ENCODE measurements around the gene NMRAL1. TPM values are rescaled to one million over a fixed set of nuclear protein-coding genes. Genes with fewer than 3 reads are reported as not detected.

NMRAL1 gene
- total and polyA plus RNA-seq, 10 of the 15 experiments (the other 5 are each of a cell fraction or from before 2014, with no cell fraction given) = 4.8 to 102 (median 62.5) TPM

- in situ Hi-C loops (cut with MboI) = no loop called here
- no peaks in the 10 kb centered on the region for H3K4me1 ChIP-seq (ENCODE audit: control insufficient read depth, insufficient read depth, low read length)
- H3K79me2 ChIP-seq (ENCODE audit: control insufficient read depth, insufficient read depth, low read length) = no peaks in the 10 kb centered on the region
- intact Hi-C loops (cut with micrococcal nuclease; ENCODE audit: unreplicated experiment) = no loop called here
- no peak overlapping the region for H3K4me2 ChIP-seq (ENCODE audit: control insufficient read depth, insufficient read depth)
- CTCF ChIA-PET = interaction anchor here (1.3 kb wide), 1 partner anchor 52 kb away, joined by 3 read pairs; no protein-coding TSS in a partner anchor
- H3K27ac ChIP-seq (ENCODE audit: control insufficient read depth, insufficient read depth) = no peak overlapping the region
- POLR2A ChIA-PET = no interaction called here
- H3K9ac ChIP-seq (ENCODE audit: control insufficient read depth, insufficient read depth, low read length) = no peak overlapping the region
- 98% methylated on average over 5 of the region's 5 CpGs for WGBS (ENCODE audit: insufficient coverage, insufficient replicate concordance, low lambda C conversion rate, missing lambda C conversion rate)
- no peak for ATAC-seq
- SMC1A ChIA-PET (ENCODE audit: uncharacterized antibody, unreplicated experiment) = no interaction called here
- H4K20me1 ChIP-seq (ENCODE audit: control insufficient read depth, insufficient read depth) = no peaks in the 10 kb centered on the region; the same call in 1 of the 2 replicates
- RAD21 ChIA-PET (ENCODE audit: unreplicated experiment) = no interaction called here
- no peak for FAIRE-seq
- no peak overlapping the region for H2AFZ ChIP-seq (ENCODE audit: control insufficient read depth, low read depth, low read length)
- no peaks in the 10 kb centered on the region for H3K27me3 ChIP-seq (replicated peaks in 1 of 2; ENCODE audit: control insufficient read depth in 2 of 2, insufficient read depth in 2 of 2, low read length in 1 of 2)
- BruUV-seq (replicated peaks) = no TSS peak
- no peak overlapping the region for H3K4me3 ChIP-seq
- peaks cover 19 to 25% of the 10 kb centered on the region in 2 experiments; a peak in 3 of 4 replicates for H3K36me3 ChIP-seq (ENCODE audit: control insufficient read depth in 2 of 2, insufficient read depth in 2 of 2, low read length in 1 of 2)
- H3K9me3 ChIP-seq (replicated peaks; ENCODE audit: control insufficient read depth, insufficient read depth, low read length) = no peaks in the 10 kb centered on the region
- no peak for DNase-seq (ENCODE audit: low read depth, low spot score)
- TF ChIP-seq RFX5 (IDR thresholded peaks at IDR 0.05; ENCODE audit: low read depth, low read length) (no peak), BCL11A (IDR thresholded peaks at IDR 0.05; ENCODE audit: low read depth, low read length) (no peak), RELB (IDR thresholded peaks at IDR 0.05; ENCODE audit: low read depth) (no peak), CHD2 (IDR thresholded peaks at IDR 0.05; ENCODE audit: borderline replicate concordance, low read depth, low read length) (no peak), SUZ12 (IDR thresholded peaks at IDR 0.05; ENCODE audit: unreplicated experiment) (no peak), MLLT1 (IDR thresholded peaks at IDR 0.05) (no peak), HDAC6 (IDR thresholded peaks at IDR 0.05; ENCODE audit: unreplicated experiment) (no peak), SREBF1 (IDR thresholded peaks at IDR 0.05; ENCODE audit: low read length) (no peak), ESRRA (IDR thresholded peaks at IDR 0.05; ENCODE audit: low read length) (no peak), CBFB (IDR thresholded peaks at IDR 0.05; ENCODE audit: low read depth) (no peak), STAT3 (IDR thresholded peaks at IDR 0.05; ENCODE audit: low read depth, low read length) (no peak), ZBTB4 (CRISPR knock-in tag; IDR thresholded peaks at IDR 0.05) (no peak), ASH2L (IDR thresholded peaks at IDR 0.05; ENCODE audit: borderline replicate concordance, low read depth) (no peak), TCF7 (IDR thresholded peaks at IDR 0.05; ENCODE audit: borderline replicate concordance) (no peak), TBL1XR1 (IDR thresholded peaks at IDR 0.05; ENCODE audit: low read depth, low read length) (no peak), RBBP5 (conservative IDR thresholded peaks at IDR 0.05) (no peak), PRDM15 (CRISPR knock-in tag; IDR thresholded peaks at IDR 0.05) (no peak)
Observed at GRCh38 chr16:4452674-4453073, 21.8 kb downstream of the NMRAL1 start.

All from GM12878 (cell line).